NCI-H1105 (cell line): Measurements from ENCODE around the gene MOGAT1.

ENCODE experiments used
- DNase-seq: peaks from one replicate; lab custom pipeline; 2025; lab: John Stamatoyannopoulos, UW

The MOGAT1 gene

GRCh38 chr2:222671259-222672067, at the start of gene MOGAT1:
MOGAT1 (plus strand) TSS chr2:222671658; CDS start chr2:222671786, 128 bp downstream.
- peak; percentile 33 for DNase-seq

GRCh38 chr2:222621893-222622292, 49.6 kb upstream of the MOGAT1 start:
- no peak for DNase-seq

GRCh38 chr2:222622910-222623309, 48.5 kb upstream of the MOGAT1 start:
- no peak for DNase-seq

GRCh38 chr2:222623756-222624309, 47.6 kb upstream of the MOGAT1 start:
- DNase-seq = no peak

- no peak for DNase-seq
Measured at GRCh38 chr2:222627764-222628163, 43.7 kb upstream of the MOGAT1 start.

- no peak for DNase-seq
Measured at GRCh38 chr2:222635295-222635694, 36.2 kb upstream of the MOGAT1 start.

GRCh38 chr2:222637067-222637466, 34.4 kb upstream of the MOGAT1 start:
- DNase-seq = no peak

GRCh38 chr2:222641336-222641735, 30.1 kb upstream of the MOGAT1 start:
- DNase-seq = no peak

- DNase-seq = no peak
Measured at GRCh38 chr2:222643134-222643533, 28.3 kb upstream of the MOGAT1 start.

GRCh38 chr2:222646008-222646407, 25.4 kb upstream of the MOGAT1 start:
- DNase-seq = no peak

- no peak for DNase-seq
Measured at GRCh38 chr2:222649801-222650200, 21.7 kb upstream of the MOGAT1 start.

- DNase-seq = no peak
Measured at GRCh38 chr2:222651718-222652418, 19.6 kb upstream of the MOGAT1 start.

- no peak for DNase-seq
Measured at GRCh38 chr2:222652491-222653255, 18.8 kb upstream of the MOGAT1 start.

- DNase-seq = no peak
Measured at GRCh38 chr2:222653280-222653679, 18.2 kb upstream of the MOGAT1 start.

GRCh38 chr2:222655787-222656525, 15.5 kb upstream of the MOGAT1 start, which contains the start of gene FARSB:
FARSB (minus strand) TSS chr2:222656092; CDS start chr2:222656073, 19 bp downstream.
- peak; percentile 87 for DNase-seq

GRCh38 chr2:222656526-222657446, 14.7 kb upstream of the MOGAT1 start:
- no peak for DNase-seq

GRCh38 chr2:222663479-222663878, 8.0 kb upstream of the MOGAT1 start:
- no peak for DNase-seq

GRCh38 chr2:222668494-222669154, 2.8 kb upstream of the MOGAT1 start:
- no peak for DNase-seq

- no peak for DNase-seq
Measured at GRCh38 chr2:222669353-222669752, 2.1 kb upstream of the MOGAT1 start.
